ENCODE data around the gene LAMB3.
"Not testable (repeated sequence)": the region's sequence is repeated elsewhere in the genome, so short reads cannot be mapped to it uniquely, and the experiment has no call there.

The LAMB3 gene

GRCh38 chr1:209652121-209652735 is at the start of gene LAMB3:
LAMB3 (minus strand) TSS chr1:209652425; CDS start chr1:209650944, 1,481 bp downstream.
- no peak for DNase-seq

- not testable (repeated sequence) for DNase-seq
Measured at GRCh38 chr1:209700686-209701085, 48.5 kb upstream of the LAMB3 start.

GRCh38 chr1:209697126-209697525 is 44.9 kb upstream of the LAMB3 start:
- DNase-seq = no peak

GRCh38 chr1:209696673-209697072 is 44.4 kb upstream of the LAMB3 start:
- DNase-seq = no peak

- peak; percentile 81 to 92 for DNase-seq
Measured at GRCh38 chr1:209692745-209693504, 40.7 kb upstream of the LAMB3 start.

- DNase-seq = no peak
Measured at GRCh38 chr1:209692296-209692695, 40.1 kb upstream of the LAMB3 start.

GRCh38 chr1:209691237-209691636 is 39.0 kb upstream of the LAMB3 start:
- DNase-seq = no peak

GRCh38 chr1:209689477-209689876 is 37.3 kb upstream of the LAMB3 start:
- DNase-seq = peak in 1 of 2 experiments; percentile 29

GRCh38 chr1:209688746-209689234 is 36.6 kb upstream of the LAMB3 start:
- peak in 1 of 2 experiments; percentile 28 for DNase-seq

- DNase-seq = no peak
Measured at GRCh38 chr1:209686322-209686721, 34.1 kb upstream of the LAMB3 start.

- DNase-seq = no peak
Measured at GRCh38 chr1:209685821-209686220, 33.6 kb upstream of the LAMB3 start.

- DNase-seq = no peak
Measured at GRCh38 chr1:209678981-209679539, 26.8 kb upstream of the LAMB3 start.

GRCh38 chr1:209675565-209676154 is 23.4 kb upstream of the LAMB3 start:
- DNase-seq = no peak

- DNase-seq = no peak
Measured at GRCh38 chr1:209674957-209675564, 22.8 kb upstream of the LAMB3 start, which contains the start of gene G0S2. G0S2 (plus strand) TSS chr1:209675412; CDS start chr1:209675685, 273 bp downstream.

GRCh38 chr1:209673631-209674417 is 21.6 kb upstream of the LAMB3 start:
- DNase-seq = no peak

- DNase-seq = no peak
Measured at GRCh38 chr1:209672705-209673630, 20.7 kb upstream of the LAMB3 start.

- no peak for DNase-seq
Measured at GRCh38 chr1:209670441-209671082, 18.3 kb upstream of the LAMB3 start.

GRCh38 chr1:209667708-209668107 is 15.5 kb upstream of the LAMB3 start:
- DNase-seq = no peak

- no peak for DNase-seq
Measured at GRCh38 chr1:209667103-209667502, 14.9 kb upstream of the LAMB3 start.

GRCh38 chr1:209662879-209663327 is 10.7 kb upstream of the LAMB3 start:
- no peak for DNase-seq
